GM19324 (cell line): ENCODE data around the gene UBAP1L.

Experiments
- ATAC-seq: cut with Tn5 transposase; IDR thresholded peaks from one replicate; pipeline ENCODE4 v1.9.1; 2021; ENCODE audit warnings: mild to moderate bottlenecking, moderate library complexity; ENCODE audit not compliant: unreplicated experiment, low FRiP score

The UBAP1L gene

GRCh38 chr15:65068403-65068788 lies 46.6 kb downstream of the UBAP1L start:
- no peak for ATAC-seq

GRCh38 chr15:65067645-65068402 lies 47.2 kb downstream of the UBAP1L start, which contains the start of gene RASL12:
RASL12 (minus strand) TSS chr15:65067991; CDS start chr15:65067835, 156 bp downstream.
- ATAC-seq = no peak

GRCh38 chr15:65067317-65067644 lies 47.7 kb downstream of the UBAP1L start:
- ATAC-seq = no peak

- ATAC-seq = no peak
Observed at GRCh38 chr15:65066635-65067316, 48.2 kb downstream of the UBAP1L start.

- no peak for ATAC-seq
Observed at GRCh38 chr15:65066001-65066634, 48.9 kb downstream of the UBAP1L start.

- ATAC-seq = no peak
Observed at GRCh38 chr15:65062726-65063125, 52.3 kb downstream of the UBAP1L start.

- ATAC-seq = no peak
Observed at GRCh38 chr15:65062061-65062460, 52.9 kb downstream of the UBAP1L start.

- no peak for ATAC-seq
Observed at GRCh38 chr15:65060641-65061397, 54.2 kb downstream of the UBAP1L start.

- no peak for ATAC-seq
Observed at GRCh38 chr15:65059931-65060596, 54.9 kb downstream of the UBAP1L start.

GRCh38 chr15:65059369-65059750 lies 55.6 kb downstream of the UBAP1L start:
- no peak for ATAC-seq

GRCh38 chr15:65058394-65059368 lies 56.3 kb downstream of the UBAP1L start:
- ATAC-seq = no peak

GRCh38 chr15:65057549-65057940 lies 57.5 kb downstream of the UBAP1L start:
- no peak for ATAC-seq

- ATAC-seq = no peak
Observed at GRCh38 chr15:65056868-65057548, 58.0 kb downstream of the UBAP1L start.

GRCh38 chr15:65056106-65056505 lies 58.9 kb downstream of the UBAP1L start:
- no peak for ATAC-seq

- no peak for ATAC-seq
Observed at GRCh38 chr15:65055201-65055870, 59.7 kb downstream of the UBAP1L start.

- no peak for ATAC-seq
Observed at GRCh38 chr15:65054333-65055200, 60.4 kb downstream of the UBAP1L start.

GRCh38 chr15:65052956-65053355 lies 62.0 kb downstream of the UBAP1L start:
- ATAC-seq = no peak
